HEK293 (cell line): Measurements from ENCODE around the gene CDH3.

ENCODE experiments used
- CTCF ChIA-PET: fragments of 350-600 bp; formaldehyde crosslinking; extraction: SDS; loops from one replicate; lab custom pipeline; 2021; ENCODE audit warnings: antibody characterized with exemption; lab: Yijun Ruan, JAX
- POLR2A ChIA-PET: fragments of 300-600 bp; formaldehyde crosslinking; extraction: SDS; loops from one replicate; lab custom pipeline; 2020; ENCODE audit warnings: antibody characterized with exemption, inconsistent platforms; lab: Yijun Ruan, JAX
- H3K27ac ChIP-seq: fragments of 200-500 bp; sonication (Bioruptor generic); 2 replicates; pipeline ENCODE4 v1.5.1; 2014; ENCODE audit warnings: low read depth, low read length, control low read depth, inconsistent platforms; ENCODE audit errors: extremely low read depth
- H3K36me3 ChIP-seq, 2 experiments: fragments of 200-500 bp in 1 of 2; sonication (Bioruptor generic) in 1 of 2; 1 replicate in 1 of 2; 2 replicates in 1 of 2; pipeline ENCODE4 v1.5.1; 2014 to 2017; ENCODE audit warnings: inconsistent platforms in 2 of 2, low read length in 2 of 2; ENCODE audit not compliant: control insufficient read depth in 2 of 2, insufficient read depth in 1 of 2
- H3K4me1 ChIP-seq: fragments of 200-500 bp; sonication (Bioruptor generic); 2 replicates; pipeline ENCODE4 v1.5.1; 2014; ENCODE audit warnings: mild to moderate bottlenecking, low read length, inconsistent platforms; ENCODE audit not compliant: control insufficient read depth, insufficient read depth
- H3K4me3 ChIP-seq: 2 replicates; pipeline ENCODE4 v1.5.1; 2011; ENCODE audit warnings: low read depth, mild to moderate bottlenecking, control low read depth, low read length, moderate library complexity
- H3K9me3 ChIP-seq: fragments of 200-500 bp; sonication (Bioruptor generic); 2 replicates; pipeline ENCODE4 v1.5.1; 2014; ENCODE audit warnings: low read depth, low read length, inconsistent platforms; ENCODE audit not compliant: control insufficient read depth, insufficient read depth
- KLF7 ChIP-seq: fragments of 450-650 bp; formaldehyde crosslinking; IDR thresholded peaks from 2 replicates; pipeline ENCODE4 v1.5.1; 2016; ENCODE audit warnings: missing biosample characterization, missing genetic modification characterization, borderline replicate concordance
- KLF8 ChIP-seq: fragments of 450-650 bp; formaldehyde crosslinking; IDR thresholded peaks from 2 replicates; pipeline ENCODE4 v1.5.1; 2016; ENCODE audit warnings: missing biosample characterization, missing genetic modification characterization
- PATZ1 ChIP-seq: fragments of 450-650 bp; formaldehyde crosslinking; IDR thresholded peaks from 2 replicates; pipeline ENCODE4 v1.5.1; 2016; ENCODE audit warnings: missing biosample characterization, missing genetic modification characterization
- PRDM1 ChIP-seq: fragments of 450-650 bp; formaldehyde crosslinking; IDR thresholded peaks from 2 replicates; pipeline ENCODE4; 2016; ENCODE audit warnings: missing biosample characterization, missing genetic modification characterization
- REPIN1 ChIP-seq: fragments of 450-650 bp; formaldehyde crosslinking; IDR thresholded peaks from 2 replicates; pipeline ENCODE4 v1.5.1; 2017; ENCODE audit warnings: missing biosample characterization, missing genetic modification characterization, low read depth
- SP2 ChIP-seq: fragments of 450-650 bp; formaldehyde crosslinking; IDR thresholded peaks from 2 replicates; pipeline ENCODE4 v1.5.1; 2016; ENCODE audit warnings: missing biosample characterization, missing genetic modification characterization
- ZBTB48 ChIP-seq: fragments of 450-650 bp; formaldehyde crosslinking; IDR thresholded peaks from 2 replicates; pipeline ENCODE4 v1.5.1; 2016; ENCODE audit warnings: missing biosample characterization, missing genetic modification characterization
- ZBTB7A ChIP-seq: fragments of 450-650 bp; formaldehyde crosslinking; IDR thresholded peaks from 2 replicates; pipeline ENCODE4 v1.5.1; 2016; ENCODE audit warnings: low read depth, missing biosample characterization, missing genetic modification characterization
- ZFP41 ChIP-seq: fragments of 450-650 bp; formaldehyde crosslinking; IDR thresholded peaks from 2 replicates; pipeline ENCODE4 v1.5.1; 2016; ENCODE audit warnings: missing biosample characterization, missing genetic modification characterization, borderline replicate concordance
- ZNF221 ChIP-seq: fragments of 450-650 bp; formaldehyde crosslinking; IDR thresholded peaks from 2 replicates; pipeline ENCODE4 v1.5.1; 2017; ENCODE audit warnings: missing biosample characterization, missing genetic modification characterization, borderline replicate concordance
- ZNF391 ChIP-seq: fragments of 450-650 bp; formaldehyde crosslinking; IDR thresholded peaks from 2 replicates; pipeline ENCODE4 v1.5.1; 2016; ENCODE audit warnings: low read depth, missing biosample characterization, missing genetic modification characterization, borderline replicate concordance
- ZNF518A ChIP-seq: fragments of 450-650 bp; formaldehyde crosslinking; conservative IDR thresholded peaks from 2 replicates; pipeline ENCODE4 v1.5.1; 2016; ENCODE audit warnings: low read depth, missing biosample characterization, missing genetic modification characterization
- ZNF521 ChIP-seq: fragments of 450-650 bp; formaldehyde crosslinking; IDR thresholded peaks from 2 replicates; pipeline ENCODE4 v1.5.1; 2017; ENCODE audit warnings: missing biosample characterization, mild to moderate bottlenecking, missing genetic modification characterization
- ZNF529 ChIP-seq: fragments of 450-650 bp; formaldehyde crosslinking; IDR thresholded peaks from 2 replicates; pipeline ENCODE4 v1.5.1; 2017; ENCODE audit warnings: missing genetic modification characterization, missing biosample characterization; ENCODE audit not compliant: insufficient replicate concordance
- ZNF600 ChIP-seq: fragments of 450-650 bp; formaldehyde crosslinking; IDR thresholded peaks from 2 replicates; pipeline ENCODE4 v1.5.1; 2016; ENCODE audit warnings: missing biosample characterization, missing genetic modification characterization
- ZNF645 ChIP-seq: fragments of 450-650 bp; formaldehyde crosslinking; IDR thresholded peaks from 2 replicates; pipeline ENCODE4; 2016; ENCODE audit warnings: missing biosample characterization, missing genetic modification characterization
- ZNF664 ChIP-seq: fragments of 450-650 bp; formaldehyde crosslinking; IDR thresholded peaks from 2 replicates; pipeline ENCODE4 v1.5.1; 2016; ENCODE audit warnings: missing biosample characterization, missing genetic modification characterization
- ZNF670 ChIP-seq: fragments of 450-650 bp; formaldehyde crosslinking; IDR thresholded peaks from 2 replicates; pipeline ENCODE4 v1.5.1; 2016; ENCODE audit warnings: missing biosample characterization, missing genetic modification characterization, low read depth
- ZNF701 ChIP-seq: fragments of 450-650 bp; formaldehyde crosslinking; IDR thresholded peaks from 2 replicates; pipeline ENCODE4 v1.5.1; 2016; ENCODE audit warnings: missing biosample characterization, missing genetic modification characterization
- ZNF747 ChIP-seq: fragments of 450-650 bp; formaldehyde crosslinking; IDR thresholded peaks from 2 replicates; pipeline ENCODE4 v1.5.1; 2016; ENCODE audit warnings: missing biosample characterization, missing genetic modification characterization
- ZSCAN5A ChIP-seq: fragments of 450-650 bp; formaldehyde crosslinking; IDR thresholded peaks from 2 replicates; pipeline ENCODE4 v1.5.1; 2016; ENCODE audit warnings: missing biosample characterization, missing genetic modification characterization
- TF ChIP-seq, protein P1 (sequence below): fragments of 450-650 bp; formaldehyde crosslinking; IDR thresholded peaks from 2 replicates; pipeline ENCODE4 v1.5.1; 2017; ENCODE audit warnings: missing biosample characterization, missing genetic modification characterization

The CDH3 gene

DNA sequence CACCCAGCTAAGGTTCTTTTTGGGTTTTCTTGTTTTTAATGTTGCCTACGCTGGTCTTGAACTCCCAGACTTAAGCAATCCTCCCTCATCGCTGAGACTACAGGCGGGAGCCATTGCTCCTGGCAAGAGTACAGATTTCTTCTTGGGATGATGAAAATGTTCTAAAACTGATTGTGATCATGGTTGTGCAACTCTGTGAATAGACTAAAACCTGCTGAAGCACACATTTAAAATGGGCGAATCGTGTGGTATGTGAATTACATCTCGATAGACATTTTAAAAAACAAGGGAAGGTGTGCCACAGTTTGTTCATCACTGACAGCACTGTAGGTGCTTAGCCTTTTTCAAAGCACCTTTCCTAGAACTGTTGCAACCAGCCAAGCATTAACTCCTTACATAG is 48.8 kb upstream of the CDH3 start:
- no peak overlapping the region for H3K4me3 ChIP-seq
- CTCF ChIA-PET: no interaction called here
- H3K9me3 ChIP-seq: no peaks in the 10 kb centered on the region
- H3K4me1 ChIP-seq: no peaks in the 10 kb centered on the region
- no peak overlapping the region for H3K27ac ChIP-seq
- POLR2A ChIA-PET: no interaction called here
- TF ChIP-seq ZNF664 (no peak), ZNF701 (no peak), PATZ1 (tag by site-specific recombination) (no peak), ZNF529 (no peak), ZNF645 (tag by site-specific recombination) (no peak), ZNF221 (tag by site-specific recombination) (no peak), ZNF521 (tag by site-specific recombination) (no peak), SP2 (tag by site-specific recombination) (no peak), ZBTB7A (tag by site-specific recombination) (no peak), ZNF747 (tag by site-specific recombination) (no peak)
- TF ChIP-seq, protein P1, sequence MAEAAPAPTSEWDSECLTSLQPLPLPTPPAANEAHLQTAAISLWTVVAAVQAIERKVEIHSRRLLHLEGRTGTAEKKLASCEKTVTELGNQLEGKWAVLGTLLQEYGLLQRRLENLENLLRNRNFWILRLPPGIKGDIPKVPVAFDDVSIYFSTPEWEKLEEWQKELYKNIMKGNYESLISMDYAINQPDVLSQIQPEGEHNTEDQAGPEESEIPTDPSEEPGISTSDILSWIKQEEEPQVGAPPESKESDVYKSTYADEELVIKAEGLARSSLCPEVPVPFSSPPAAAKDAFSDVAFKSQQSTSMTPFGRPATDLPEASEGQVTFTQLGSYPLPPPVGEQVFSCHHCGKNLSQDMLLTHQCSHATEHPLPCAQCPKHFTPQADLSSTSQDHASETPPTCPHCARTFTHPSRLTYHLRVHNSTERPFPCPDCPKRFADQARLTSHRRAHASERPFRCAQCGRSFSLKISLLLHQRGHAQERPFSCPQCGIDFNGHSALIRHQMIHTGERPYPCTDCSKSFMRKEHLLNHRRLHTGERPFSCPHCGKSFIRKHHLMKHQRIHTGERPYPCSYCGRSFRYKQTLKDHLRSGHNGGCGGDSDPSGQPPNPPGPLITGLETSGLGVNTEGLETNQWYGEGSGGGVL (tag by site-specific recombination): no peak
- TF ChIP-seq, all 188 proteins: peak for 0
- no peaks in the 10 kb centered on the region for H3K36me3 ChIP-seq

GRCh38 chr16:68599586-68599985 is 45.5 kb upstream of the CDH3 start:
- POLR2A ChIA-PET: no interaction called here
- Histone ChIP-seq H3K27ac (no peak overlapping the region), H3K4me1 (no peaks in the 10 kb centered on the region), H3K9me3 (no peaks in the 10 kb centered on the region), H3K4me3 (no peak overlapping the region), H3K36me3 (no peaks in the 10 kb centered on the region)
- TF ChIP-seq ZNF600 (tag by site-specific recombination) (no peak), ZSCAN5A (no peak), ZNF670 (tag by site-specific recombination) (no peak), KLF8 (tag by site-specific recombination) (no peak), PRDM1 (tag by site-specific recombination) (no peak), REPIN1 (tag by site-specific recombination) (no peak), ZNF391 (tag by site-specific recombination) (no peak), ZFP41 (no peak), ZNF518A (no peak), KLF7 (tag by site-specific recombination) (no peak), ZBTB48 (tag by site-specific recombination) (no peak)
- TF ChIP-seq, protein P1 (tag by site-specific recombination): no peak
- CTCF ChIA-PET: interaction anchor here (0.6 to 2.3 kb wide), 5 partner anchors 9 to 213 kb away, joined by 3 to 11 read pairs (median 4); no protein-coding TSS in a partner anchor
